MCF 10A (cell line): ENCODE data around the gene CTBP2. TPM values are rescaled to one million over a fixed set of nuclear protein-coding genes. Genes with fewer than 3 reads are reported as not detected.
A peak's percentile ranks its signal among the peaks of the same experiment; 100 is the strongest.

ENCODE experiments used
- BruUV-seq: library from RNA; stranded (reverse); fragments of 400-500 nt; replicated peaks from 2 replicates; lab custom pipeline; 2021; lab: Mats Ljungman, UMichigan
- CTCF ChIA-PET: fragments of 300-600 bp; sonication (Branson Sonifier 250); formaldehyde crosslinking; extraction: SDS; loops from one replicate; lab custom pipeline; 2021; ENCODE audit warnings: antibody characterized with exemption, inconsistent platforms; lab: Yijun Ruan, JAX
- POLR2A ChIA-PET: fragments of 300-600, 350-650 bp; sonication (Branson Sonifier 250); formaldehyde crosslinking; extraction: SDS; loops from one replicate; lab custom pipeline; 2020; ENCODE audit warnings: antibody characterized with exemption, inconsistent platforms; lab: Yijun Ruan, JAX
- DNase-seq: peaks from one replicate; pipeline ENCODE4 v3.0.0-alpha.2; 2018; ENCODE audit not compliant: unreplicated experiment
- H3K27ac Mint-ChIP-seq: one replicate; pipeline ENCODE4 v1.8.0; 2022; ENCODE audit warnings: mild to moderate bottlenecking, low read depth, mixed read lengths; ENCODE audit not compliant: unreplicated experiment
- H3K27me3 Mint-ChIP-seq: one replicate; pipeline ENCODE4 v1.8.0; 2022; ENCODE audit warnings: mixed read lengths; ENCODE audit not compliant: insufficient read depth, unreplicated experiment
- H3K36me3 Mint-ChIP-seq: one replicate; pipeline ENCODE4 v1.8.0; 2022; ENCODE audit warnings: mild to moderate bottlenecking, moderate library complexity, mixed read lengths; ENCODE audit not compliant: insufficient read depth, unreplicated experiment
- H3K4me1 Mint-ChIP-seq: one replicate; pipeline ENCODE4 v1.8.0; 2022; ENCODE audit warnings: mixed read lengths; ENCODE audit not compliant: insufficient read depth, unreplicated experiment
- H3K4me3 Mint-ChIP-seq: one replicate; pipeline ENCODE4 v1.8.0; 2022; ENCODE audit warnings: mild to moderate bottlenecking, moderate library complexity, mixed read lengths; ENCODE audit not compliant: unreplicated experiment
- H3K9me3 Mint-ChIP-seq: one replicate; pipeline ENCODE4 v1.8.0; 2022; ENCODE audit warnings: mixed read lengths; ENCODE audit not compliant: unreplicated experiment
- CTCF ChIP-seq: fragments of 200-600 bp; IDR thresholded peaks from one replicate; pipeline ENCODE4 v1.8.0; 2022; ENCODE audit warnings: antibody characterized with exemption, mild to moderate bottlenecking; ENCODE audit not compliant: unreplicated experiment
- intact Hi-C: fragments of 100-400 bp; cut with micrococcal nuclease; formaldehyde crosslinking; loops from 2 replicates; pipeline ENCODE4 v1.14.1; 2022
- total RNA-seq: library from RNA; stranded (reverse); gene quantifications from 2 replicates; pipeline ENCODE4 v1.2.3, GENCODE V29; 2022

Gene CTBP2
- total RNA-seq, 1 experiment from 2014 or later: 152 TPM

GRCh38 chr10:124952123-124952522 is 208.2 kb downstream of the CTBP2 start:
- no peaks in the 10 kb centered on the region for H3K27me3 Mint-ChIP-seq
- no peak for TF ChIP-seq CTCF
- POLR2A ChIA-PET: no interaction called here
- no peaks in the 10 kb centered on the region for H3K9me3 Mint-ChIP-seq
- no peak overlapping the region for H3K27ac Mint-ChIP-seq
- peaks cover 31% of the 10 kb centered on the region for H3K36me3 Mint-ChIP-seq
- BruUV-seq: no TSS peak
- CTCF ChIA-PET: interaction anchor here (0.9 kb wide), 1 partner anchor 11 kb away, joined by 3 read pairs; no protein-coding TSS in a partner anchor
- intact Hi-C loops: no loop called here
- DNase-seq: no peak
- H3K4me1 Mint-ChIP-seq: peaks cover 11% of the 10 kb centered on the region
- H3K4me3 Mint-ChIP-seq: no peak overlapping the region

GRCh38 chr10:124949543-124949942 is 210.8 kb downstream of the CTBP2 start:
- DNase-seq: peak; percentile 45
- Mint-ChIP-seq H3K4me3 (no peak overlapping the region), H3K4me1 (peaks cover 28% of the 10 kb centered on the region), H3K9me3 (no peaks in the 10 kb centered on the region), H3K27me3 (no peaks in the 10 kb centered on the region), H3K36me3 (peaks cover 31% of the 10 kb centered on the region), H3K27ac (no peak overlapping the region)
- POLR2A ChIA-PET: interaction anchor here (0.5 to 1.3 kb wide), 3 partner anchors 9 to 33 kb away, joined by 4 to 7 read pairs (median 4); no protein-coding TSS in a partner anchor
- intact Hi-C loops: no loop called here
- TF ChIP-seq CTCF: no peak
- CTCF ChIA-PET: interaction anchor here (0.7 kb wide), 1 partner anchor 33 kb away, joined by 3 read pairs; no protein-coding TSS in a partner anchor
- no TSS peak for BruUV-seq

GRCh38 chr10:124946945-124947344 is 213.4 kb downstream of the CTBP2 start:
- H3K36me3 Mint-ChIP-seq: peaks cover 27% of the 10 kb centered on the region
- H3K27me3 Mint-ChIP-seq: no peaks in the 10 kb centered on the region
- peaks cover 45% of the 10 kb centered on the region for H3K4me1 Mint-ChIP-seq
- no peaks in the 10 kb centered on the region for H3K9me3 Mint-ChIP-seq
- ChIA-PET CTCF (no interaction called here), POLR2A (interaction anchor here (0.6 to 1.0 kb wide), 2 partner anchors 8 to 155 kb away, joined by 3 read pairs; partner anchors contain the start of gene EEF1AKMT2)
- BruUV-seq: no TSS peak
- peak overlapping the region; percentile 1 for H3K27ac Mint-ChIP-seq
- DNase-seq: no peak
- no peak overlapping the region for H3K4me3 Mint-ChIP-seq
- intact Hi-C loops: no loop called here
- TF ChIP-seq CTCF: no peak

- POLR2A ChIA-PET: interaction anchor here (0.9 to 2.5 kb wide), 4 partner anchors 15 to 95 kb away, joined by 3 to 13 read pairs (median 4); no protein-coding TSS in a partner anchor
- Mint-ChIP-seq H3K4me1 (peaks cover 45% of the 10 kb centered on the region), H3K27ac (peak overlapping the region; percentile 93), H3K9me3 (no peaks in the 10 kb centered on the region), H3K27me3 (no peaks in the 10 kb centered on the region), H3K4me3 (peak overlapping the region; percentile 59), H3K36me3 (peaks cover 22% of the 10 kb centered on the region)
- intact Hi-C loops: no loop called here
- no TSS peak for BruUV-seq
- TF ChIP-seq CTCF: no peak
- CTCF ChIA-PET: interaction anchor here (0.6 kb wide), 1 partner anchor 19 kb away, joined by 3 read pairs; no protein-coding TSS in a partner anchor
- peak; percentile 34 for DNase-seq
These were observed 215.4 kb downstream of the CTBP2 start for GRCh38 chr10:124944982-124945381.
